ENCODE measurements around the gene TCAP.

Gene TCAP

DNA sequence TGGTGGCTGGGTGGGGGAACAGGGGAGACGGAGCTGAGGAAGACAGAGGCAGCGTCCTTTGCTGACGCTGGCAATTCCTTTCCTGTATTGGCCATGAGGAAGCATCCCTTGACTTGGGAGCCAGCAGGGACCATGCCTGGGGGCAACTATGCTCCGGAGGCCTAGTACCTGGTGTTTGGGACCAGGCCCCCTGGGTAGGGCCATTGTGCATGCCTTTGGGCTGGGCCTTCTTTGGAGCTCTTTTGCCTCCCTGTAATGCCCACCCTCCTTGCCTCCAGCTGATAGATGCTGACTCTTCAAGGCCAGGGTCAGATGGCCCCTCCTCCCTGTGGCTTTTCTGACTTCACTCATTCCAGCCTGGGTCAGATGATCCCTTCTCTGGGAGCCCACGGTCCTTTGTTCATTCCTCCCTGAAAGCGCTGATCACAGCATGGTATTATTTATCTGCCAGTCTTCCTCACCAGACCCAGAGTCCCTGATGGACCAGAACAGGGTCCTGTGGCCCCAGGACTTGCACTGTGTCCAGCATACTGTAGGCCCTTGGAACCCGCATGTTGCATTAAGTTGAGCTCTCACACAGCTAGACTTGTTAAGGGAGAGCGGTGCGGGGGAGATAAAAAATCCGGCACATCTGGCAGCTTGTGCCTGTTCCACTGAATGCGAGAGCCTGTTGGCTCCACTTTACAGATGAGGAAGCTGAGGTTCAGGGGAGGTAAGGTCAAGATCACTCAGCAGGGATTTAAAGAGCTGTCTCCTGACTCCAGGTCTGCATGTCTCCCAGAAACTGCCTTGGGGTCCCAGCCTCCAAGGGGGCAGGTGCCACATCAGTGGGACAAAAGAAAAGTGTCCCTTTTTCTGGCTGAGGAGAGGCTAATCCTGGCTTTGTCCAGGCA is 25.3 kb upstream of the TCAP start:
- Histone ChIP-seq H3K27me3 (ENCODE audit: control insufficient read depth in 1 of 2, insufficient read depth in 2 of 2, low read length in 2 of 2) (no peaks in the 10 kb centered on the region), H3K9ac (ENCODE audit: low read length in 2 of 2) (no peak overlapping the region), H3K9me3 (ENCODE audit: control insufficient read depth in 2 of 2, low read length in 2 of 2) (no peaks in the 10 kb centered on the region), H3K36me3 (ENCODE audit: control insufficient read depth in 2 of 2, insufficient read depth in 2 of 2, low read length in 2 of 2) (no peaks in the 10 kb centered on the region), H3K4me1 (ENCODE audit: control insufficient read depth, insufficient read depth, low read length) (peaks cover 34% of the 10 kb centered on the region), H3K27ac (ENCODE audit: low read length) (no peak overlapping the region), H3K4me3 (ENCODE audit: low read length in 2 of 2) (no peak overlapping the region)

DNA sequence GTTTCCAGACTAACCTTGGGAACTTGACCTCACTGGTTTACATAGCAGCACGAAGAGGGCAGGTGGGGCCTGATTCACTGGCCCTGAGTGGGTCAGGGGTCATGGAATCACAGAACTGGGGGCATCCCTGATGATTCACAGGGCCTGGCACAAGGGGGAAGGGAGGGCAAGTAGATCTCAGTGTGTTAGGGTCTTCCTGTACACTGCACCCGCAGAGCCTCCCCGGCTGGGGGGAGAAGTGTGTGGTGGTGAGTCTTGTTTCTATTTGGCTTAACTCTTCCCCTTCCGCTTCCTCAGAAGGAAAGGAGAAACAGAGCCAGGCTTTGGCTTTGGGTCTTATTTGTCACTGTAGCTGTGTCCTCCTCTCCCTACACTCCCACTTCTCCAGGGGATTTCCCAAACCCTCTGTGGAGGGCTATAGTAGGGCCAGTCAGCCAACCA is 24.5 kb upstream of the TCAP start:
- peaks cover 32% of the 10 kb centered on the region for H3K4me1 ChIP-seq (ENCODE audit: control insufficient read depth, insufficient read depth, low read length)
- H3K27ac ChIP-seq (ENCODE audit: low read length) = no peak overlapping the region
- H3K9me3 ChIP-seq (ENCODE audit: control insufficient read depth in 2 of 2, low read length in 2 of 2) = no peaks in the 10 kb centered on the region
- no peak overlapping the region for H3K9ac ChIP-seq (ENCODE audit: low read length in 2 of 2)
- H3K27me3 ChIP-seq (ENCODE audit: control insufficient read depth in 1 of 2, insufficient read depth in 2 of 2, low read length in 2 of 2) = no peaks in the 10 kb centered on the region
- H3K36me3 ChIP-seq (ENCODE audit: control insufficient read depth in 2 of 2, insufficient read depth in 2 of 2, low read length in 2 of 2) = no peaks in the 10 kb centered on the region
- no peak overlapping the region for H3K4me3 ChIP-seq (ENCODE audit: low read length in 2 of 2)

DNA sequence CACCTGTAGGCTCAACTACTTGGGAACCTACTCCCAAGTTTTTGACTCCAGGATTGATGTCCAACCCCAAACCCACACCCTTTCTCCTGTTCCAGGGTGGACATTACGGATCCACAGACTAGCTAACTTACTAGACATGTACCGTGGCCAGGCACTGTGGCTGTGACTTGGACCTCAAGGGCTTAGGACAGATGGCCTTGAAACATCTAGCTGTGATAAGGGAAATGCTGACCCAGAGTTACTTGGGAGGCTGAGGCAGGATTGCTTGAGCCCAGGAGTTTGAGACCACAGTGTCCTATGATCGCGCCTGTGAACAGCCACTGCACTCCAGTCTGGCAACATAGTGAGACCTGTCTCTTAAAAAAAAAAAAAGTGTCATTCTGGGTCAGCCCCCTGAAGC is 24.1 kb upstream of the TCAP start:
- H3K9me3 ChIP-seq (ENCODE audit: control insufficient read depth in 2 of 2, low read length in 2 of 2) = no peaks in the 10 kb centered on the region
- no peak overlapping the region for H3K9ac ChIP-seq (ENCODE audit: low read length in 2 of 2)
- no peak overlapping the region for H3K4me3 ChIP-seq (ENCODE audit: low read length in 2 of 2)
- H3K4me1 ChIP-seq (ENCODE audit: control insufficient read depth, insufficient read depth, low read length) = peaks cover 28% of the 10 kb centered on the region
- H3K27me3 ChIP-seq (ENCODE audit: control insufficient read depth in 1 of 2, insufficient read depth in 2 of 2, low read length in 2 of 2) = no peaks in the 10 kb centered on the region
- H3K36me3 ChIP-seq (ENCODE audit: control insufficient read depth in 2 of 2, insufficient read depth in 2 of 2, low read length in 2 of 2) = no peaks in the 10 kb centered on the region
- H3K27ac ChIP-seq (ENCODE audit: low read length) = no peak overlapping the region

DNA sequence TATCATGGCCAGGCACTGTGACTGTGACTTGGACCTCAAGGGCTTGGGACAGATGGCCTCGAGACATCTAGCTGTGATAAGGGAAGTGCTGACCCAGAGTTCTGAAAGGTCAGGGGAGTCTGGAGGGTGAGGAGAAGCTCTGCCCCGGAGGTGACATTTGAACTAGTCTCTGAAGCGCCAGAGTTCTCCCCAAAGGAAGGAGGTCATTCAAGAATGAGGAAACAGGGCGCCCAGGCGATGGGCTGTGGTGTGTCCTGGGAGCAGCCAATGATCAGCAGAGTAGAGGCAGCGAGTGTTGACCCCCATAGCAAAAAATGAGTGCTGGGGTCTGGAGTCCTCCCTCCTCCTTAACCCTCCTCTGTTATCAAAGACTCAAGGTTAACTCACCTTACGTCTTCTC is 23.3 kb upstream of the TCAP start:
- Histone ChIP-seq H3K9me3 (ENCODE audit: control insufficient read depth in 2 of 2, low read length in 2 of 2) (no peaks in the 10 kb centered on the region), H3K36me3 (ENCODE audit: control insufficient read depth in 2 of 2, insufficient read depth in 2 of 2, low read length in 2 of 2) (no peaks in the 10 kb centered on the region), H3K9ac (ENCODE audit: low read length in 2 of 2) (no peak overlapping the region), H3K27ac (ENCODE audit: low read length) (no peak overlapping the region), H3K27me3 (ENCODE audit: control insufficient read depth in 1 of 2, insufficient read depth in 2 of 2, low read length in 2 of 2) (no peaks in the 10 kb centered on the region), H3K4me1 (ENCODE audit: control insufficient read depth, insufficient read depth, low read length) (peaks cover 21% of the 10 kb centered on the region), H3K4me3 (ENCODE audit: low read length in 2 of 2) (no peak overlapping the region)

DNA sequence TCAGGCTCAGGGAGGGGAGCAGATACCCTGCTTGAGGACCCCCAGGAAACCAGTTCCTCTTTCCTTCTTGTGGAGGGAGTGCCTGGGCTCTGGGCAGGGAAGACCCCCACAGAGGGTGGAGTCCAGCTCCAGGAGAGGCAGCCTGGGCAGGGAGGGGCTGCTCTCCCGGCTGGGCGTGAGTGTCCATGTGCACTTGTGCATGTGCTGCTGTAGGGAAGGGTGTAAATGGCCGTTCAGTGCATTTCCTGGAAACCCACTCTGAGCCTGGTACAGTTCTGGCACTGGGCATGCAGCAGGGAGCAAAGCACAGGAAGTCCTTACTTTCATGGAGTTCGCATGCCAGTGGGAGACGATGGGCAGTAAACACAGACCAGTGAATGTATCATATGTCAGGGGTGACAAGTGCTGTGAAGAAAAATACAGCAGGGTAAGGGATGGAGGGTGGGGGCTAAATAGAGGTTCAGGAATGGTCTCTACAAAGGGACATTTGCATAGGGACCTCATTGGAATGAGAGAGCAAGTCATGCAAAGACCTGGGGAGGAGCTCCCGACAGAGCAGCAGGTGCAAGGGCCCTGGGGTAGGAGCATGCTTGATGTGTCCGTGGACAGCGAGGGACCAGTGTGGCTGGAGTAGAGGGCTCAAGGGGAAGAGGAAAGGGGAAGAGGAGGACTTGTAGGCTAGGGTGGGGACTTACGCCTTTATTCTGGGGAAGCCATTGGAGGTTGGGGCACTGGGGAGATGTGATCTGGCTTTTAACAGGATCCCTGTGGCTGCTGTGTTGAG is 22.7 kb upstream of the TCAP start:
- Histone ChIP-seq H3K9ac (ENCODE audit: low read length in 2 of 2) (no peak overlapping the region), H3K9me3 (ENCODE audit: control insufficient read depth in 2 of 2, low read length in 2 of 2) (no peaks in the 10 kb centered on the region), H3K4me1 (ENCODE audit: control insufficient read depth, insufficient read depth, low read length) (peaks cover 21% of the 10 kb centered on the region), H3K36me3 (ENCODE audit: control insufficient read depth in 2 of 2, insufficient read depth in 2 of 2, low read length in 2 of 2) (no peaks in the 10 kb centered on the region), H3K27me3 (ENCODE audit: control insufficient read depth in 1 of 2, insufficient read depth in 2 of 2, low read length in 2 of 2) (no peaks in the 10 kb centered on the region), H3K27ac (ENCODE audit: low read length) (no peak overlapping the region), H3K4me3 (ENCODE audit: low read length in 2 of 2) (no peak overlapping the region)

DNA sequence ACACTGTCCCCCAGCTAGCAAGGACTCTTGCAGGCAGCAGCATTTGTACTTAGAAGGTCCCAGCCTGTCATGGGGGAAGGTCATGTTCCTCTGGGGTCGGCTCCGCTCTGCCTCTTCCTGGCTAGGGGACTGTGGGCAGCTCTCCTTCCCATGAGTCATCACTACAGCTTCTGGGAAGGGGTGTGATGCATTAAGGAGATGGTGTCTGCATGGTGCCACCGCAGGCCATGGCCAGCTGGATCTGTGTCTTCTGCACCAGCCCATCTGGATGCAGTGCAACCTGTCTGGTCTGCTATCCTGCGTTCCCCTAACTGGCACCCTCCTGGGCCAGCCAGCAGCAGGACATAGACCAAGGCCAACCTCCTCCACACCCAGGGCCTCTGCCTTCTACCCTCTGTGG is 21.9 kb upstream of the TCAP start:
- peaks cover 13% of the 10 kb centered on the region for H3K4me1 ChIP-seq (ENCODE audit: control insufficient read depth, insufficient read depth, low read length)
- H3K9ac ChIP-seq (ENCODE audit: low read length in 2 of 2) = no peak overlapping the region
- no peak overlapping the region for H3K27ac ChIP-seq (ENCODE audit: low read length)
- no peaks in the 10 kb centered on the region for H3K36me3 ChIP-seq (ENCODE audit: control insufficient read depth in 2 of 2, insufficient read depth in 2 of 2, low read length in 2 of 2)
- no peak overlapping the region for H3K4me3 ChIP-seq (ENCODE audit: low read length in 2 of 2)
- no peaks in the 10 kb centered on the region for H3K27me3 ChIP-seq (ENCODE audit: control insufficient read depth in 1 of 2, insufficient read depth in 2 of 2, low read length in 2 of 2)
- H3K9me3 ChIP-seq (ENCODE audit: control insufficient read depth in 2 of 2, low read length in 2 of 2) = no peaks in the 10 kb centered on the region

DNA sequence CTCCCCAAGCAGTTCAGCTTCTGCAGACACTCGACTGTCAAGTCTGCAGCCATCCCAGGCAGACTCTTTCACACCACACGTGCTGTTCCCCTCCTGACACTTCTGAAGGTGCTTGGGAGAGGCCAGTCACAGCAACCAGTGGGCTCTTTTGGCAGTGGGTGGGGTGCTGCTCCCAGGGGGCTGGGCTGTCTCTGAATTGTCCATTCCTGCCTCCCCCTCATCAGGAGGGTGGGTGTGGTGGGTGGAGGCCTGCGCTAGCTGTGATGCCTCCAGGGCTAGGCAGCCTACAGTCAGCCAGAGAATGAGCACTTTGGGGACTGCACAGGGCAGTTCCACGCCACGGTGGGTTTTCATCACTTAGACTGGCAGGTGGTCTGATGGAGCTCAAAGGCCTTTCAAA is 17.9 kb upstream of the TCAP start:
- H3K27ac ChIP-seq (ENCODE audit: low read length) = no peak overlapping the region
- no peaks in the 10 kb centered on the region for H3K9me3 ChIP-seq (ENCODE audit: control insufficient read depth in 2 of 2, low read length in 2 of 2)
- no peak overlapping the region for H3K9ac ChIP-seq (ENCODE audit: low read length in 2 of 2)
- H3K27me3 ChIP-seq (ENCODE audit: control insufficient read depth in 1 of 2, insufficient read depth in 2 of 2, low read length in 2 of 2) = no peaks in the 10 kb centered on the region
- no peak overlapping the region for H3K4me3 ChIP-seq (ENCODE audit: low read length in 2 of 2)
- H3K4me1 ChIP-seq (ENCODE audit: control insufficient read depth, insufficient read depth, low read length) = peaks cover 3% of the 10 kb centered on the region
- no peaks in the 10 kb centered on the region for H3K36me3 ChIP-seq (ENCODE audit: control insufficient read depth in 2 of 2, insufficient read depth in 2 of 2, low read length in 2 of 2)

DNA sequence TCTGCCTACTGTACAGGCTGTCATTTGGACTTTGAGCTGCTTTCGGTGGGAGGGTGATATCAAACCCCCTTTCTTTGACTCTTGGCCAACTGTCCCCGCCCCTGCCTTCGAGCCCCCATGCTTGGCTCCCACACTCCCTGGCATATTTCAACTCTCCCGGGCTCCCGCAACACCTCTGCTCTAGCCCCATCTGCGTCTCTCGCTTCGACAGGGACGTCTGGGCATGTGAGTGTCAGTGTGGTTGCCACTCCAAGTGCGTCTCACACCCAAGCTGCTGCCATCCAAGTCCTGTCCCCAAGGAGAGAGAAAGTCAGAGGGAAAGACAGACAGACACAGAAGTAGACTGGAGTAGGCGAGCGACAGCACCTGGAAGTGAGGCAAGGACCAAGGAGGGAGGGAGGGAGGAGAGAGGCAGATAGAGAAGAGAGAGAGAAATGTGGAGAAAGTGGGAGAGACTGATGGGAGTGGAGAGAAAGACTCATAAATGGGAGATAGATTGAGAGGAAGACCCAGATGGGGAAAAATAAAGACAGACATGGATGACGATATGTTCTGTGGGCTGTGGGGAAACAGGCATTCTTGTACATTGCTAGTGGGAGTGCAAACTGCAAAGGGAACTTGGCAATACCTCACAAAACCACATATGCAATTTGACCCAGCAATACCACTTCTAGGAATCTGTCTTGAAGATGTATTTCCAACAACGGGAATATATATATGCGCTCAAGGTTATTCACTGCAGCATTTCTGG is 16.4 kb upstream of the TCAP start:
- H3K4me3 ChIP-seq (ENCODE audit: low read length in 2 of 2) = no peak overlapping the region
- H3K9me3 ChIP-seq (ENCODE audit: control insufficient read depth in 2 of 2, low read length in 2 of 2) = no peaks in the 10 kb centered on the region
- no peaks in the 10 kb centered on the region for H3K27me3 ChIP-seq (ENCODE audit: control insufficient read depth in 1 of 2, insufficient read depth in 2 of 2, low read length in 2 of 2)
- H3K4me1 ChIP-seq (ENCODE audit: control insufficient read depth, insufficient read depth, low read length) = peaks cover 7% of the 10 kb centered on the region
- no peak overlapping the region for H3K27ac ChIP-seq (ENCODE audit: low read length)
- no peak overlapping the region for H3K9ac ChIP-seq (ENCODE audit: low read length in 2 of 2)
- H3K36me3 ChIP-seq (ENCODE audit: control insufficient read depth in 2 of 2, insufficient read depth in 2 of 2, low read length in 2 of 2) = no peaks in the 10 kb centered on the region

DNA sequence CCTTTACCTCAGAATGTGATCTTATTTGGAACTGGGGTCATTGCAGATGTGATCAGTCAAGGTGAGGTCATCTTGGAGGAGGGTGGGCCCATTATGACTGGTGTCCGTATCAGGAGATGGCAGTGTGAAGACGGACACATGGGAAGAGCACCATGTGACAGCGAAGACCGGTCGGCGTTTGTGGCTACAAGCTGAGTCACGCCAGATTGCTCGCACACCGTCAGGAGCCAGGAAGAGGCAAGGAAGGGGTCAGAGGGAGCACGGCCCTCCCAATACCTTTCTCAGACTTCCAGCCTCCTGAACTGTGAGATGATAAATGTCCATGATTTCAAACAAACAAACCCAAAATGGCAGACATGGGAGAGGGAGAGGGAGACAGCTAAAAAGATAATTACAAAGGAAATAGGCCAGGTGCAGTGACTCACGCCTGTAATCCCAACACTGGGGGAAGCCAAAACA is 15.0 kb upstream of the TCAP start:
- H3K36me3 ChIP-seq (ENCODE audit: control insufficient read depth in 2 of 2, insufficient read depth in 2 of 2, low read length in 2 of 2) = no peaks in the 10 kb centered on the region
- H3K4me3 ChIP-seq (ENCODE audit: low read length in 2 of 2) = no peak overlapping the region
- H3K9me3 ChIP-seq (ENCODE audit: control insufficient read depth in 2 of 2, low read length in 2 of 2) = no peaks in the 10 kb centered on the region
- no peaks in the 10 kb centered on the region for H3K27me3 ChIP-seq (ENCODE audit: control insufficient read depth in 1 of 2, insufficient read depth in 2 of 2, low read length in 2 of 2)
- H3K27ac ChIP-seq (ENCODE audit: low read length) = no peak overlapping the region
- H3K4me1 ChIP-seq (ENCODE audit: control insufficient read depth, insufficient read depth, low read length) = peaks cover 7% of the 10 kb centered on the region
- H3K9ac ChIP-seq (ENCODE audit: low read length in 2 of 2) = no peak overlapping the region

DNA sequence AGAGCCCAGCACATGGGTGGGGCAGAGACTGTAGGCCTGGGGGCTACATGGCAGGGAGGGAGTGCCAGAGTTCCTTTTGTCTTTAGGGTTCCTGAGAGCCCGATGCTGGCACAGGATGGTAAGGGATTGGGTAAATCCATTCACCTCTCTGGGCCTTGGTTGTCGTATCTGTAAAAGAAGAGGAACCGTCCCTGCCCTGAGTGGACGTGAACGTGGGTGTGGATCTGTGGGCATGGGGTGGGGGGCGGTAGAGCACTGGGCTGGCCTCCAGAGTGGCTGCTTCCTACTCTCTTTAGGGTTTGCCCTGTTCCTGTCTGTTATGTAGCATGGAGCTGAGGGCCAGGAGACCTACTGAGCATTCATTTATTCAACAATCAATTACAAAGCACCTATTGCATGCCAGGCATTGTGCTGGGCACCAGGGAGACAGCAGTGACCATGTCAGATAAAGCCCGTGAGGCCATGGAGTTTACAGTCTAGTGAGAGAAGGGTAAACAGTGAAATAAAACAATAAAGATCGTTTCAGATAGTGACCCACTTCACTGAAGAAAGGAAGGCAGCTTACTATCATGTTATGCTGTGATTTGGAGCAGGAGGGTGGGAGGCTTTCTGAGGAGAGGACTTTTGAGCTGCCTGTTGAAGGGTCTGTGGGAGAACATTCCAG is 13.1 kb upstream of the TCAP start:
- H3K27ac ChIP-seq (ENCODE audit: low read length) = no peak overlapping the region
- H3K9ac ChIP-seq (ENCODE audit: low read length in 2 of 2) = no peak overlapping the region

More for the DNA sequence above, 13.1 kb upstream of the TCAP start:
- H3K4me1 ChIP-seq (ENCODE audit: control insufficient read depth, insufficient read depth, low read length) = peaks cover 7% of the 10 kb centered on the region
- H3K36me3 ChIP-seq (ENCODE audit: control insufficient read depth in 2 of 2, insufficient read depth in 2 of 2, low read length in 2 of 2) = no peaks in the 10 kb centered on the region
- no peak overlapping the region for H3K4me3 ChIP-seq (ENCODE audit: low read length in 2 of 2)
- H3K27me3 ChIP-seq (ENCODE audit: control insufficient read depth in 1 of 2, insufficient read depth in 2 of 2, low read length in 2 of 2) = no peaks in the 10 kb centered on the region
- H3K9me3 ChIP-seq (ENCODE audit: control insufficient read depth in 2 of 2, low read length in 2 of 2) = no peaks in the 10 kb centered on the region

Measured in stomach smooth muscle (tissue), 2 donors.